PFSK-1 (cell line): ENCODE results near the gene RAB40AL.

Source experiments
- POLR2AphosphoS5 ChIP-seq: IDR thresholded peaks from 2 replicates; pipeline ENCODE4 v1.6.1; 2012; ENCODE audit warnings: low read depth, mild to moderate bottlenecking, control low read depth, low read length, moderate library complexity
- TAF1 ChIP-seq: IDR thresholded peaks from 2 replicates; pipeline ENCODE4 v1.6.1; 2012; ENCODE audit warnings: low read length, control low read depth, borderline replicate concordance; ENCODE audit not compliant: insufficient read depth

DNA sequence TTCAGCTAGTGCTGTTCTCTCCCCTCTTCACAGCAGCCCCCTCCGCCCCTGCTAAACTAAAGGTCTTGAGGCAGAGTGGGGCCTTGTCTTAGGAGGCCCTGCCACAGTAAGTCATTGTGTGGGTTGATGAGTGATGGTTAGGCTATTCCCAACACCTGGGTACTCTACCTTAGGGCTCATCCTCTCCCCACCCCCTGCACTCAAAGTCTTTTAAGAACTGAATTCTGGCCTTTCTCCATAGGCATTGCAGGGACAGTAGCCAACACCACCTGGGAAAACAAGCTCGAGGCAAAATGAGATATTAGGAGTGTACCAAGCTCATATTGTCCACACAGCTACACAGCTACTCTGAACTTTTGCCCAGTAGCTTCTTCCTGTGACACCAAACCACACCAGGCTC is 42.5 kb downstream of the RAB40AL start:
- no peak for TF ChIP-seq POLR2AphosphoS5
- no peak for TF ChIP-seq TAF1
